ENCODE measurements around the gene PRLHR.

PRLHR gene

GRCh38 chr10:118587881-118588651, 7.4 kb downstream of the PRLHR start:
- no peak for DNase-seq (ENCODE audit: low spot score)

- DNase-seq (ENCODE audit: low spot score): no peak
Observed at GRCh38 chr10:118586911-118587310, 8.5 kb downstream of the PRLHR start.

GRCh38 chr10:118585794-118586193, 9.7 kb downstream of the PRLHR start:
- no peak for DNase-seq (ENCODE audit: low spot score)

GRCh38 chr10:118585234-118585633, 10.2 kb downstream of the PRLHR start:
- no peak for DNase-seq (ENCODE audit: low spot score)

- peak; percentile 66 for DNase-seq (ENCODE audit: low spot score)
Observed at GRCh38 chr10:118584181-118584954, 11.1 kb downstream of the PRLHR start.

GRCh38 chr10:118583611-118584010, 11.8 kb downstream of the PRLHR start:
- no peak for DNase-seq (ENCODE audit: low spot score)

GRCh38 chr10:118582511-118582910, 12.9 kb downstream of the PRLHR start:
- DNase-seq (ENCODE audit: low spot score): no peak

- DNase-seq (ENCODE audit: low spot score): no peak
Observed at GRCh38 chr10:118581340-118581739, 14.1 kb downstream of the PRLHR start.

GRCh38 chr10:118580702-118581101, 14.7 kb downstream of the PRLHR start:
- no peak for DNase-seq (ENCODE audit: low spot score)

GRCh38 chr10:118573512-118573911, 21.9 kb downstream of the PRLHR start:
- DNase-seq (ENCODE audit: low spot score): no peak

GRCh38 chr10:118572256-118573041, 23.0 kb downstream of the PRLHR start:
- no peak for DNase-seq (ENCODE audit: low spot score)

- peak; percentile 55 for DNase-seq (ENCODE audit: low spot score)
Observed at GRCh38 chr10:118571123-118571522, 24.3 kb downstream of the PRLHR start.

- DNase-seq (ENCODE audit: low spot score): no peak
Observed at GRCh38 chr10:118570591-118570990, 24.9 kb downstream of the PRLHR start.

GRCh38 chr10:118569882-118570252, 25.6 kb downstream of the PRLHR start:
- no peak for DNase-seq (ENCODE audit: low spot score)

- peak; percentile 54 for DNase-seq (ENCODE audit: low spot score)
Observed at GRCh38 chr10:118569241-118569881, 26.1 kb downstream of the PRLHR start.

- peak; percentile 81 for DNase-seq (ENCODE audit: low spot score)
Observed at GRCh38 chr10:118568327-118568848, 27.1 kb downstream of the PRLHR start.

- no peak for DNase-seq (ENCODE audit: low spot score)
Observed at GRCh38 chr10:118567701-118568248, 27.7 kb downstream of the PRLHR start.

- DNase-seq (ENCODE audit: low spot score): no peak
Observed at GRCh38 chr10:118566911-118567310, 28.5 kb downstream of the PRLHR start.

GRCh38 chr10:118565301-118566075, 30.0 kb downstream of the PRLHR start:
- no peak for DNase-seq (ENCODE audit: low spot score)

GRCh38 chr10:118564652-118565051, 30.8 kb downstream of the PRLHR start:
- DNase-seq (ENCODE audit: low spot score): peak; percentile 76

GRCh38 chr10:118564114-118564513, 31.3 kb downstream of the PRLHR start:
- no peak for DNase-seq (ENCODE audit: low spot score)

Data from GM03348 (cell line).